ENCODE measurements around the gene NFYC. TPM values are rescaled to one million over a fixed set of nuclear protein-coding genes. Genes with fewer than 3 reads are reported as not detected.

The NFYC gene
- 19.2 and 29.5 TPM in 2 replicates for total RNA-seq

GRCh38 chr1:40691538-40692428 is at the start of gene NFYC:
Gene NFYC, plus strand, starts transcription at chr1:40691704. Its CDS starts 47,140 bp downstream, at chr1:40738844.
- DNase-seq: peak; percentile 99

DNA sequence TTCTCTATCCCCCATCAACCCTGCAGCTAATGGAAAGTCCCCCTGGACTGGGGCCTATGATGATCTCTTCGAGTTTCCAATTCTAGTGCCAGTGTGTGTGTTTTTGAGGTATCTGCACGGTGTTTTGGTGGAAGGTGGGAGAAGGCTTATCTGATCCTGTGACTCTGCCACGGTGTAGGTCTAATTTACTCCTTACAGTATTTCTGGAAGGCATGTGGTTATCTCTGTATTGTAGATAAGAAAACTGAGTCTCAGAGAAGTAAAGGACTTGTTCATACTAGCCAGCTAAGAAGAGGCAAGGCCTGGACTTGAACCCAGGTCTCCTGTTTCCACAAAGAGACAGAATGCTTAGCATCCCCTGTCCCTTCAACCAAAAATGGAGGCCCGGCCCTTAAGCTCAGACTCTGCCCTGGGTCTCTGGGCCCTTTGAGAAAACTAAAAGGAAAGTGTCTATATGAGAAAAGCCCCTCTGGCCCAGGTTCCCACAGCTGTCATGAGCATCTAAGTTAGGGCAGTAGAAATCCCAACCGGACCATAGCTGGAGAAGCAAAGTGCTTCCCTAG is 46.3 kb upstream of the NFYC start:
- no peak for DNase-seq

DNA sequence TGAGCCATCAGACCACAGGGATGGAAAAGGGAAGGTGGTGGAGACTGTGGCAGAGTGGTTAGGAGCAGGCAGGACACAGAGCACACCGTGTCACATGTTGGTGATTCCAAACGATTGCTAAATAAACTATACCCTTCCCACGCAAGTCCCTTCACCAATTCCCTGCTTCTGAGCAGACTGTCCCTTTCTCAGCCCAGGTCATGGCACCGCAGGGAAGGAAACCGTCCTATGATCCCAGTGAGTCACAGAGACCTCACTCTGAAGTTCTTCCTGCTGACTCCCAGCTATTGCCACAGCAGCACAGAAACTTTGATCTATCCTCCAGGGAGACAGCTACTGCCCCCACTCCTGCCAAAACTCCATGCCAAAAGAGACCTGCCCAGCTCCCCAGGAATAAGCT is 45.2 kb upstream of the NFYC start:
- DNase-seq: peak; percentile 52

- DNase-seq: no peak
These were observed 43.3 kb upstream of the NFYC start for GRCh38 chr1:40648200-40648599.

DNA sequence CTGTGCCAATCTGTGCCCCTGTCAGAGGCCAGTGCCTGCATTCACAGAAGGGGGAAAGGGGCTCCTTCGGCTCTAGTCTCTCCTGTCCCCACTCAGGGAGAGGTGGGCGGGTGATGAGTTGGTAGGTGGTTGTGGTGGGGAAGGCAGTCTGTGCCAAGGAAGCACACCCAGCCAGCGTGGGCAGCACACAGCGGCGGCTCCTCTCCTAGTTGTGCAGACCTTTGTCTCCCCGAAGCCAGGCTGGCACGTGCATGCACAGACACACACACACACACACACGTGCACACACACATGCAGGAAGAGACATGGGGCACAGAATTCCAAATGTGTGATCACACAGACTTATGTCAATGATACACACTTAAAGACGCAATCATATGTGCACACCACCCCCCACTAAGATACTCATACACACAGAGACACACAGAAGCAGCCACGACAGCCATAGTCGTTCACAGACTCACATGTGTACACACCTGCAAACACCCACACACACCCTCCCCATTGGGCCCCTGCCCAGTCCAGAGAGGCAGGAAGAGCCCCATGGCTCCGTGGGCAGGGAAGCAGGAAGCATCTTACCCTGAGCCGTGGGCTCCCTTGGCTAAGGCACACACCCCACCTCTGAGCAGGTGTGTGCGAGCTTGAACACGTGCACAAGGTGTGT is 42.4 kb upstream of the NFYC start:
- DNase-seq: no peak

DNA sequence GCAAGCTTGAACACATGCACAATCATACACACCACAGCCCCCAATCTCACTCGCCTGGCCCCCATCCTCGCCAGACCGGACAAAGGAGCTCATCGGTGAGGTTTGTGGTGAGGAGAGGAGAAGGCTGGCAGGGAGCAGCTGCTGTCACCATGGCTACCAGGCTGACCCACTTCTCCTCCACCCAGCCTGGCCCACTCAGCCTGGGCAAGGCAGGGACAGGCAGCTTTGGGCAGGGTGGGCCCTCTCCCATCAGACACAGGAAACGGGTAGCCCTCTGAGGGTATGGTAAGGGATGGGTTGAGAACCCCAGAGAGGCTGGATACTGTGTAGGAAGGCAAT is 41.9 kb upstream of the NFYC start:
- DNase-seq: no peak

GRCh38 chr1:40650075-40650474 is 41.4 kb upstream of the NFYC start:
- peak; percentile 19 for DNase-seq

DNA sequence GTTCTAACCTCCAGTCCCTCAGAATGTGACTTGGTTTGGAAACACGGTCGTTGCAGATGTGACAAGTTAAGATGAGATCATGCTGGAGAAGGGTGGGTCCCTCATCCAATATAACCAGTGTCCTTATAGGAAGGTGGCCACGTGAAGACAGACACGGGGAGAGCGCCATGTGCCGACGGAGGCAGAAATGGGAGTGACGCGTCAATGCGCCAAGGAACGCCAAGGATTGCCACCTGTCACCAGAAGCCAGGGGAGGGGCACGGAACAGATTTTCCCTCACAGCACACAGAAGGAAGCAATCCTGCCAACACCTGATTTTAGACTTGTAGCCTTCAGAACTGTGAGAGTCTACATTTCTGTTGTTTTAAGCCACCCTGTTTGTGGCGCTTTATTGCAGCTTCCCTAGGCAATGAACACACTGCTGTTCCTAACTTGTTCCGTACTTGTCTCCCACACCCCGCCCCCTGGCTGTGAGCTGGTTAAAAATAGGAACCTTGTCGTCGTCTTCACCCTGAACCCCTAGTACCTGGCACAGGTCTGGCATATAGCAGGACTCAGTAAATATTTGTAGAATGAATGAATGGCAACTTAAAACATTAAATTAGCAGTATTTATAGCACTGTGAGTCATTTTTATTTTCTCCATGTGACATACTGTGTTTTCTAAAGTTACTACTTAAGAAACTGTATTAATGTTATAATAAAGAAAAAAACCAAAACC is 40.2 kb upstream of the NFYC start:
- DNase-seq: no peak

DNA sequence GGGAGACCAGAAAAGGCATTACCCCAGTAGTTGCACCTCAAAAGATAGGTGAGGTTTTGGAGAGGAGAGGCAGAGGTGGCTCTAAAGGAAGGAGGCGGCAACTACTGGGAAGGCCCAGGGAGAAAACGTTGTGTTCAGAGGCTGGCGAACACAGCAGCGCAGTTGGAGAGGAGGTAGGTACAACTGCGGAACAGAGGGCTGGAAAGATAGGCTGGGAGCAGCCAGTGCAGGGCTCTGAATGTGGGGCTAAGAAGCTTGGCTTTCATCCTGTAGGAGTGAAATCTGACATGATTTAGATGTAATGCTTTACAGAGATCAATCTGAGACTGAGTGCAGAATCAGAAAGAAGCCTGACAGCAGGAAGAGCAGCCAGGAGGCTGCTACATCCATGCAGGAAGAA is 39.0 kb upstream of the NFYC start:
- no peak for DNase-seq

DNA sequence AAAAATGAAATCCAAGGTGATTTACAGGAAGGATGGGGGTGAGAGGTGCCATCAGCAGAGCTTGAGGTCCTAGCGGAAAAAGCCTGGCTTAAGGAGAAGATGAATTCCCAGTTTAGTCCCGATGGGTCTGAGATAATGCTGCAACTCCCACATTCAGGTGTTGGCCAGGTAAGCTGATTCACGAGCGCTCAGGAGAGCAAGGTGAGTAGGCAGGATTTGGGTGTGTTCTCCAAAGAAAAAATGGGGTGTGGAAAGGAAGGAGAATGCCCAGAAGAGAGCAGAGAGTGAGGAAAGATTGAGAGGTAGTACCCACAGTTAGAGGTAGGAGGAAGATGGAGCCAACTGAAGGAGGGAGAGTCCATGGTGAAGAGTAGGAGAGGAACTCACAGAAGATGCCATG is 38.5 kb upstream of the NFYC start:
- no peak for DNase-seq

DNA sequence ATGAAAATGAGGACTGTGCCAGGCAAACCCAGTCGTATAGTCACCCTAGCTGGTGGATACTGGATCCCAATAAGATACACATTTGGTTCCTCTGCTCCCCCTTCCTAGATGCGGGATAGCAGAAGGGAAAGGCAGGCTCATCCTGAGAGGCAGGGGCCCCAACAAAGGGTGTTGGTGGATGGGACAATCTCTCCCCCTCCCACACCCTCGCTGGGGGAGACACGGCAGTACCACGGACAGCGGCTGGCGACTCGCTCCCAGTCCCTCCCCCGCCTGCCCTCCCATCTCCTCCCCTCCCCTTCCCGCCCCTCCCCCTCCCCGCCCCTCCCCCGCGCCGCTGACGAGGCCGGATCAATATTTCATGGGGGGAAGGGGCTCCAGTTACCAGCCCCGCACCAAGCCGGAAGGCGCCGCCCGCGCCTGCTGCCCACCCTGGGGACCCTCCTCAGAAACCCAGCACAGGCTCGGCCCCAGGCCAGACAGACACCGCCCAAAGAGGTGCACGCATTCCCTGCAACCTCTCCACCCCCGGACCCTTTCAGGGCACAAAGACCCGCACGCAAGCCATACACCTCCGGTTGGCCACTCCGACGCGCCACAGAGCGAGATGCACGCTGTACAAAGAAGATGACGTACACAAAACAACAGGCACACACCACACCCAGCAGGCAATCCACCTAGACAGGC is 37.5 kb upstream of the NFYC start:
- no peak for DNase-seq

DNA sequence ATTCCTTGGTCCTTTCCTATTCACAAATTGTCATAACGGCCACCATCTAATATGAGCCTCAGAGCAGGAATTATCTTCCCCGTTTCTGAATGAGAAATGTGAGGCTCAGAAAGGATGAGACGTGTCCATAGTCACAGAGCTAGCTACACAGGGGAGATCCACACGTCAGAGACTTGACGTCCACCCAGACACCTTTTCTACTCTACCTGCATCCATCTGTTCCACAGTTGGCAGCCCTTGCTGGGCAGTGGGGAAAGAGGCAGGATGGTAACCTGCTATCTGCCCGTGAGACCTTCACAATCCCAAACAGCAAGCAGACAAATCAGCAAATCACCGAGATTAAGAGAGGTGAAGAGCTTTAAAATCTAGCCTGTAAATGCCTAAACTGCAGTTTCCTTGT is 34.5 kb upstream of the NFYC start:
- DNase-seq: no peak

- DNase-seq: no peak
These were observed 32.5 kb upstream of the NFYC start for GRCh38 chr1:40658751-40659648.

DNA sequence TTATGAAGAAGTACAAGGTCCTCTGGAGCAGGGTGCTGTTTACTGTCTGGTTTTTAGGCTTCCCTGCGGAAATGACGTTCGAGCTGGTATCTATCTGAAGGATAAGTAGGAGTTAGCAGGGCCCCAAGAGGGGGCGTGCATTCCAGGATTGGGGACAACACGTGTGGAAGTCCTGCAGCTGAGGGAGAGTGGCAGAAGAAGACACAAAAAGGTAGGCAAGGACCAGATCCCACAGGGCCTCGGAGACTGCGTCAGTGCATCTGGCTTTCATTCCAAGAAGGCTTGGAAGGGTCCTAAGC is 31.9 kb upstream of the NFYC start:
- DNase-seq: no peak

DNA sequence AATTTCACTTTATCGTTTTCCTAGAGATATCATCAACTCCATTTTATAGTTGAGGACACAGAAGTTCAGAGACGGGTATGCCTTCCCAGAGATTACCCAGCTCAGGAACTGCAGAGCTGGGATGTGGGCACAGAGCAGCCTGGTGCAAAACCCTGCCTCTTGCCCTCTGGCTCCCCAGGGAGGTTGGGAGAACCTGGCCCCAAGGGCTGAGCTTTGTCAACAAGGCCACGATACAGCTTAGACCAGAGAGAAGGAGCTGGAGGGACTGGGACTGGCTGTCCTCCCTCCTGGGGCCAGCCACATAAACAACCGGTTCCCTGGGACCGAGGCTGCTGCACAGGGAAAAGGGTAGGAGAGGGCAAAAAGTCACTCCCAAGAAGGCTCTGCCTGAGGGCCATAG is 29.8 kb upstream of the NFYC start:
- DNase-seq: no peak

DNA sequence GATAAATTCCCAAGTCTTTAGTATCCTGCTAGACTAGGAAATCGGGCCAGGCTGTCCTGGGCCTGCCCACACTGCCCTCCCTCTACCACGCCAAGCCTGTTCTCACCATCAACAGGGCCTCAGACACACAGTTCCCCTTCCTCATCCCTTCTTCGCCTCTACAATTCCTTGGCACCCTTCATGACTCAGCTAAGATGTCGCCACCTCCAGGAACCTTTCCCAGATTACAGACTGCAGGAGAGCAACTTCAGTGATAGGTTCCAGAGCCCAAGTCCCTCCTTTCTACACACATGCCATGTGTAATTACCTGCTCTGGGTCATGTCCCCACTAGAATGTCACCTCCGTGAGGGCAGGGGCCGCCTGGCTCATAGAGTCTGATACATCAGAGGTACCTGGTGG is 29.4 kb upstream of the NFYC start:
- no peak for DNase-seq

- no peak for DNase-seq
These were observed 28.6 kb upstream of the NFYC start for GRCh38 chr1:40662864-40663263.

DNA sequence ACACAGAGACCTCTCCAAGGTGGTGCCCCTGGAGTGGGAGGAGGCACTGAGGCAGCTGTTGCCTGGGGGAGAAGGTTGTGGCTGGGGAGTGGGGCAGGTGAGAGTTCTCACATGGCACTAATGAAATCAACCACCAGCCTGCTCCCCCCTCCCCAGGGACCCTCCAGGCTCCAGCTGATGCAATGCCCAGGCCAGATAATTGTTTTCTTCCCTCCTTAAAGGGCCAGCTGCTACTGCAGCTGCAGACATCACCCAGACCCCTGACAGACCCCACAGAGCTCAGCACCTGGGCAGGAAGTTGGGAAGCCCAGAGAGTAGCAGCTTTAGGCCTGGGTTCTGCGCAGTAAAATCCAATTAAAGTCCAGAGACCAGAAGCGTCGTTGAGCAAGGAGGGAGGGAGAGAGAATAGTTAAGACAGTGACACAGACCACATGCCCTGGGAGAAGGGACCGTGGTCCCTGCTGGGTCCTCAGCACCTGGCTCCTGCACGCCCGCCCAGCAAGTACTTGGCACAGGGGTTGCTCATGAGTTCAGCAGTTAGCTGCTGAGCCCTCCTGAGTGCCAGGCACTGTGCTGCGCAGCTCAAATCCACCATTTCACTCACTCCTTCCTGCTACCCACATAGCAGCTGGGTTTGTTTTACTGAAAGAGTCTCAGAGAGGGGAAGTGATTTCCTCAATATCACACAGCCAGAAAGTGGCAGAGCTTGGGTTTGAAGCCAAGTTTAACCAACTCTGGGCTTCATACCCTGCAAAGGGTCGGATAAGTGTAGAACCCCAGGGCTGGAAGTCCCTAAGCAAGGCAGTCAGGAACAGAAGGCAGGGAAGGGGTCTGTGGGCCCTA is 28.0 kb upstream of the NFYC start:
- DNase-seq: no peak

DNA sequence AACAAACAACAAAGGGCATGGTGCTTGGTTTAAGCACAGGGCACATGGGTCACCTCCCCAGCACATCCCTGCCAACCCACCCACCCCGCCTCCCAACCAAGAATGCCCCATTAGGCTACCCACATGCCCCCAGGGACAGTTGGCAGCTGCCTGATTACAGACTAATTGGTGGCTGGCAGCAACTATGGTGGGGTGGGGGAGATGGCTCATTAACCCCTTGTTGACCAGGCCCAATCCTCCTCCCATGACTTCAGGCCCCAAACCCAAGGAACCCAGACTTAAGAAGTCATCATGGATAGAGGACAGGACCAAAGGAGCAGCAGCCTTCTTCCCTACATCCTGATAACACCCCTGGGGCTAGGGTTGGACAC is 27.4 kb upstream of the NFYC start:
- DNase-seq: no peak

DNA sequence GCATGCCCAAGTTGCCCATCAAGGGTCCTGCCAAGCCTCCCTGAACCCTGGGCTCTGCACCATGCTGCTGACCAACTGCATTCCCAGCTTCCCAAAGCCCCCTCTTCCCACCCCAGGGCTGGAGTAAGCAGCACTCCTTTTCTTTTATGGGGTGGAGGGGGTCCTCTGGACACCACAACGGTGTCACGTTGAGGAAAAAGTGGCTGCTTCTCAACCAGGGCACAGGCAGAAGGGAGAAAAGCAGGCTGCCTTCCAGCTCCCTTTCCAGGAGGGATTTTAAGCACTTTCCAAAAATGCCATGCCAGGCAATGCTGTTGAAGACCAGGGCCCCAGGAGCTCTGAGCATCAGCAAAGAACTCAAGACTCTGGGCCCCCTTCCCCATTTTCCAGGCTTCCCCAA is 26.7 kb upstream of the NFYC start:
- DNase-seq: no peak

Measured in dermis blood vessel endothelial cell (primary cell).